IMR-90 (cell line): Measurements from ENCODE around the gene TMEM214.

Experiments used
- CEBPB ChIP-seq: IDR thresholded peaks from 2 replicates; pipeline ENCODE4 v1.6.1; 2012; ENCODE audit warnings: low read depth, low read length, improper control_type of control experiment
- CHD1 ChIP-seq: IDR thresholded peaks from 2 replicates; pipeline ENCODE4 v1.6.1; 2012; ENCODE audit warnings: low read depth, low read length, improper control_type of control experiment
- CTCF ChIP-seq: conservative IDR thresholded peaks from 2 replicates; pipeline ENCODE4 v1.5.1; 2012; ENCODE audit warnings: mild to moderate bottlenecking, low read depth, low read length, improper control_type of control experiment
- MAFK ChIP-seq: IDR thresholded peaks from 2 replicates; pipeline ENCODE4 v1.6.1; 2012; ENCODE audit warnings: low read depth, low read length, improper control_type of control experiment
- MAZ ChIP-seq: IDR thresholded peaks from 2 replicates; pipeline ENCODE4 v1.6.1; 2012; ENCODE audit warnings: low read depth, mild to moderate bottlenecking, low read length, improper control_type of control experiment, moderate library complexity, borderline replicate concordance
- MXI1 ChIP-seq: IDR thresholded peaks from 2 replicates; pipeline ENCODE4 v1.6.1; 2012; ENCODE audit warnings: low read depth, mild to moderate bottlenecking, low read length, moderate library complexity, borderline replicate concordance
- NFE2L2 ChIP-seq: fragments of 150-350 bp; IDR thresholded peaks from 2 replicates; pipeline ENCODE4 v1.6.1; 2016; ENCODE audit warnings: low read depth, mild to moderate bottlenecking, low read length
- POLR2A ChIP-seq: IDR thresholded peaks from 2 replicates; pipeline ENCODE4 v1.6.1; 2012; ENCODE audit warnings: mild to moderate bottlenecking, low read depth, low read length
- RAD21 ChIP-seq: IDR thresholded peaks from 2 replicates; pipeline ENCODE4 v1.6.1; 2012; ENCODE audit warnings: low read length, improper control_type of control experiment
- RFX5 ChIP-seq: IDR thresholded peaks from 2 replicates; pipeline ENCODE4 v1.8.0; 2012; ENCODE audit warnings: low read depth, mild to moderate bottlenecking, low read length, moderate library complexity
- SMC3 ChIP-seq: fragments of 150-350 bp; IDR thresholded peaks from 2 replicates; pipeline ENCODE4 v1.6.1; 2016; ENCODE audit warnings: low read depth, mild to moderate bottlenecking, antibody characterized with exemption, low read length, moderate library complexity
- USF2 ChIP-seq: fragments of 150-350 bp; IDR thresholded peaks from 2 replicates; pipeline ENCODE4 v1.6.1; 2017; ENCODE audit warnings: mild to moderate bottlenecking, antibody characterized with exemption, low read length, low read depth

- TF ChIP-seq CHD1: no peak
- no peak for TF ChIP-seq CTCF
- no peak for TF ChIP-seq RFX5
- no peak for TF ChIP-seq MAFK
- no peak for TF ChIP-seq POLR2A
- TF ChIP-seq RAD21: no peak
- TF ChIP-seq NFE2L2: no peak
- no peak for TF ChIP-seq SMC3
- no peak for TF ChIP-seq CEBPB
- no peak for TF ChIP-seq USF2
- TF ChIP-seq MXI1: no peak
- no peak for TF ChIP-seq MAZ
These were observed 46.2 kb upstream of the TMEM214 start for GRCh38 chr2:26986576-26986975.
